Neural cell (in vitro differentiated cells): ENCODE results near the gene FAM53C. TPM values are rescaled to one million over a fixed set of nuclear protein-coding genes. Genes with fewer than 3 reads are reported as not detected.

Source experiments
- H2AFZ ChIP-seq: fragments of 200-600, 300-800 bp; sonication (generic), shearing (Covaris generic); 2 replicates; pipeline ENCODE4 v1.6.0; 2014; ENCODE audit warnings: low read depth, mild to moderate bottlenecking, antibody characterized with exemption, low read length, moderate library complexity
- H3F3A ChIP-seq: fragments of 200-600 bp; shearing (Covaris generic); 2 replicates; pipeline ENCODE4 v1.6.1; 2016; ENCODE audit warnings: mild to moderate bottlenecking, moderate library complexity, mixed read lengths, antibody characterized with exemption, low read length; ENCODE audit not compliant: insufficient read depth, poor library complexity, severe bottlenecking
- H3K27ac ChIP-seq: fragments of 200-600, 300-800 bp; sonication (generic), shearing (Covaris generic); 2 replicates; pipeline ENCODE4 v1.5.1; 2014; ENCODE audit warnings: mild to moderate bottlenecking, low read length, moderate library complexity
- H3K27me3 ChIP-seq: fragments of 300-800, 200-600 bp; sonication (generic), shearing (Covaris generic); 2 replicates; pipeline ENCODE4 v1.6.0; 2014; ENCODE audit warnings: mild to moderate bottlenecking, low read depth, low read length, moderate library complexity; ENCODE audit not compliant: insufficient read depth
- H3K36me3 ChIP-seq: fragments of 300-800, 200-600 bp; sonication (generic), shearing (Covaris generic); 2 replicates; pipeline ENCODE4 v1.5.1; 2014; ENCODE audit warnings: mild to moderate bottlenecking, antibody characterized with exemption, low read length, moderate library complexity; ENCODE audit not compliant: insufficient read depth
- H3K4me2 ChIP-seq: fragments of 300-800, 200-600 bp; sonication (generic), shearing (Covaris generic); 2 replicates; pipeline ENCODE4 v1.6.0; 2014; ENCODE audit warnings: mild to moderate bottlenecking, low read length
- H3K4me3 ChIP-seq: fragments of 300-800, 200-600 bp; sonication (generic), shearing (Covaris generic); 2 replicates; pipeline ENCODE4 v1.5.1; 2014; ENCODE audit warnings: mild to moderate bottlenecking, low read length, moderate library complexity
- H3K79me2 ChIP-seq: fragments of 200-600 bp; shearing (Covaris generic); replicated peaks from 2 replicates; pipeline ENCODE4 v1.6.0; 2014; ENCODE audit warnings: mild to moderate bottlenecking, low read length, moderate library complexity; ENCODE audit not compliant: insufficient read depth
- H3K9ac ChIP-seq: fragments of 300-800, 200-600 bp; sonication (generic), shearing (Covaris generic); 2 replicates; pipeline ENCODE4 v1.6.1; 2016; ENCODE audit warnings: mild to moderate bottlenecking, low read length, mixed read lengths
- H3K9me2 ChIP-seq: fragments of 200-600 bp; shearing (Covaris generic); 2 replicates; pipeline ENCODE4 v1.6.1; 2016; ENCODE audit warnings: mild to moderate bottlenecking, low read length, mixed read lengths; ENCODE audit not compliant: insufficient read depth
- H3K9me3 ChIP-seq: fragments of 200-600, 300-800 bp; sonication (generic), shearing (Covaris generic); 2 replicates; pipeline ENCODE4 v1.6.1; 2016; ENCODE audit warnings: mild to moderate bottlenecking, mixed run types, low read length, moderate library complexity, mixed read lengths
- H4K20me1 ChIP-seq: fragments of 200-600 bp; shearing (Covaris generic); 2 replicates; pipeline ENCODE4 v1.6.1; 2016; ENCODE audit warnings: mild to moderate bottlenecking, mixed run types; ENCODE audit not compliant: insufficient read depth
- CTCF ChIP-seq: fragments of 450-650 bp; IDR thresholded peaks from 2 replicates; pipeline ENCODE4 v1.5.1; 2014; ENCODE audit warnings: antibody characterized with exemption, mild to moderate bottlenecking, moderate library complexity; ENCODE audit not compliant: poor library complexity, severe bottlenecking
- EP300 ChIP-seq: fragments of 450-650 bp; conservative IDR thresholded peaks from 2 replicates; pipeline ENCODE4 v1.6.1; 2014; ENCODE audit warnings: antibody characterized with exemption, mild to moderate bottlenecking, moderate library complexity; ENCODE audit not compliant: poor library complexity, severe bottlenecking
- EZH2 ChIP-seq: fragments of 200-600, 300-800 bp; shearing (Covaris generic), sonication (generic); IDR thresholded peaks from 2 replicates; pipeline ENCODE4 v1.6.1; 2014; ENCODE audit warnings: antibody characterized with exemption, low read length, borderline replicate concordance, mild to moderate bottlenecking; ENCODE audit not compliant: insufficient read depth, poor library complexity, severe bottlenecking
- MXI1 ChIP-seq: fragments of 450-650 bp; conservative IDR thresholded peaks from 2 replicates; pipeline ENCODE4 v1.6.1; 2014; ENCODE audit warnings: antibody characterized with exemption, mild to moderate bottlenecking; ENCODE audit not compliant: poor library complexity, severe bottlenecking
- POLR2AphosphoS5 ChIP-seq: IDR thresholded peaks from 2 replicates; pipeline ENCODE4 v1.6.1; 2012
- RAD21 ChIP-seq: fragments of 450-650 bp; conservative IDR thresholded peaks from 2 replicates; pipeline ENCODE4 v1.6.1; 2014; ENCODE audit warnings: antibody characterized with exemption, mild to moderate bottlenecking, moderate library complexity
- SMC3 ChIP-seq: fragments of 450-650 bp; conservative IDR thresholded peaks from 2 replicates; pipeline ENCODE4 v1.6.1; 2014; ENCODE audit warnings: antibody characterized with exemption, mild to moderate bottlenecking, moderate library complexity; ENCODE audit not compliant: poor library complexity
- TAF1 ChIP-seq: IDR thresholded peaks from 2 replicates; pipeline ENCODE4 v1.6.1; 2012; ENCODE audit warnings: low read depth
- polyA plus RNA-seq: library from polyadenylated mRNA; depleted of rRNA; stranded (reverse); fragments of >200 nt; gene quantifications from 2 replicates; pipeline ENCODE4 v1.2.3, GENCODE V29; 2014
- TF ChIP-seq, protein P1 (sequence below): IDR thresholded peaks from 2 replicates; pipeline ENCODE4 v1.6.1; 2012; ENCODE audit warnings: borderline replicate concordance

Gene FAM53C
- polyA plus RNA-seq, 1 donor from 2014 or later: 44.2 TPM

- no peaks in the 10 kb centered on the region for H4K20me1 ChIP-seq
- H3K9me2 ChIP-seq: no peaks in the 10 kb centered on the region
- no peak overlapping the region for H3K9ac ChIP-seq
- no peaks in the 10 kb centered on the region for H3K9me3 ChIP-seq
- no peaks in the 10 kb centered on the region for H3K27me3 ChIP-seq
- TF ChIP-seq MXI1: no peak
- no peak for TF ChIP-seq POLR2AphosphoS5
- no peak for TF ChIP-seq RAD21
- TF ChIP-seq, protein P1, sequence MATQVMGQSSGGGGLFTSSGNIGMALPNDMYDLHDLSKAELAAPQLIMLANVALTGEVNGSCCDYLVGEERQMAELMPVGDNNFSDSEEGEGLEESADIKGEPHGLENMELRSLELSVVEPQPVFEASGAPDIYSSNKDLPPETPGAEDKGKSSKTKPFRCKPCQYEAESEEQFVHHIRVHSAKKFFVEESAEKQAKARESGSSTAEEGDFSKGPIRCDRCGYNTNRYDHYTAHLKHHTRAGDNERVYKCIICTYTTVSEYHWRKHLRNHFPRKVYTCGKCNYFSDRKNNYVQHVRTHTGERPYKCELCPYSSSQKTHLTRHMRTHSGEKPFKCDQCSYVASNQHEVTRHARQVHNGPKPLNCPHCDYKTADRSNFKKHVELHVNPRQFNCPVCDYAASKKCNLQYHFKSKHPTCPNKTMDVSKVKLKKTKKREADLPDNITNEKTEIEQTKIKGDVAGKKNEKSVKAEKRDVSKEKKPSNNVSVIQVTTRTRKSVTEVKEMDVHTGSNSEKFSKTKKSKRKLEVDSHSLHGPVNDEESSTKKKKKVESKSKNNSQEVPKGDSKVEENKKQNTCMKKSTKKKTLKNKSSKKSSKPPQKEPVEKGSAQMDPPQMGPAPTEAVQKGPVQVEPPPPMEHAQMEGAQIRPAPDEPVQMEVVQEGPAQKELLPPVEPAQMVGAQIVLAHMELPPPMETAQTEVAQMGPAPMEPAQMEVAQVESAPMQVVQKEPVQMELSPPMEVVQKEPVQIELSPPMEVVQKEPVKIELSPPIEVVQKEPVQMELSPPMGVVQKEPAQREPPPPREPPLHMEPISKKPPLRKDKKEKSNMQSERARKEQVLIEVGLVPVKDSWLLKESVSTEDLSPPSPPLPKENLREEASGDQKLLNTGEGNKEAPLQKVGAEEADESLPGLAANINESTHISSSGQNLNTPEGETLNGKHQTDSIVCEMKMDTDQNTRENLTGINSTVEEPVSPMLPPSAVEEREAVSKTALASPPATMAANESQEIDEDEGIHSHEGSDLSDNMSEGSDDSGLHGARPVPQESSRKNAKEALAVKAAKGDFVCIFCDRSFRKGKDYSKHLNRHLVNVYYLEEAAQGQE: no peak
- no peak for TF ChIP-seq TAF1
- no peak for TF ChIP-seq SMC3
- no peak for TF ChIP-seq CTCF
- TF ChIP-seq EP300: no peak
- TF ChIP-seq EZH2: no peak
- H3K4me2 ChIP-seq: no peak overlapping the region
- H3K79me2 ChIP-seq: peaks cover 38% of the 10 kb centered on the region
- H3K36me3 ChIP-seq: peaks cover 3% of the 10 kb centered on the region
- no peak overlapping the region for H3K27ac ChIP-seq
- H3F3A ChIP-seq: no peaks in the 10 kb centered on the region
- no peak overlapping the region for H2AFZ ChIP-seq
- H3K4me3 ChIP-seq: no peak overlapping the region
Observed at GRCh38 chr5:138372225-138372624, 34.2 kb downstream of the FAM53C start.

DNA sequence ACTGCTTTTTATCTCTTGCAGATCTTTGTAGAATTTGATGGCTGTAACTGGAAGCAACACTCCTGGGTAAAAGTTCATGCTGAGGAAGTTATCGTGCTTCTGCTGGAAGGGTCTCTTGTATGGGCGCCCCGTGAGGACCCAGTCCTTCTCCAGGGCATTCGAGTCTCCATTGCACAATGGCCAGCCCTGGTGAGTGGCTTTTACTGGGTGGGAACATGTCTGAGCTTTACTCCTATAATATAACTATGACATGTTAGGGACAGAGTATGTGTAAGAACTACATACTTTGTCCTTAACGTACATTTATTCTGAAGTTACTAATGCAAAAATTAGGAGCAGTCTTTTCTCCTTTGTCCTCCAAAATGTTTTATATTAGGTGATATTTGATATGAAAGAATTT is 34.6 kb downstream of the FAM53C start:
- Histone ChIP-seq H3K27ac (no peak overlapping the region), H3K36me3 (peaks cover 7% of the 10 kb centered on the region), H3F3A (no peaks in the 10 kb centered on the region), H3K9me2 (no peaks in the 10 kb centered on the region), H3K4me3 (no peak overlapping the region), H3K9me3 (no peaks in the 10 kb centered on the region), H3K27me3 (no peaks in the 10 kb centered on the region), H4K20me1 (no peaks in the 10 kb centered on the region), H2AFZ (no peak overlapping the region), H3K79me2 (peaks cover 35% of the 10 kb centered on the region), H3K4me2 (no peak overlapping the region), H3K9ac (no peak overlapping the region)
- TF ChIP-seq POLR2AphosphoS5 (no peak), CTCF (no peak), RAD21 (no peak), SMC3 (no peak)
